B cell (primary cell): ENCODE data around the gene IBTK. TPM values are rescaled to one million over a fixed set of nuclear protein-coding genes. Genes with fewer than 3 reads are reported as not detected.

Source experiments
- ATAC-seq: fragments of 200-7000 bp; cut with Tn5 transposase; one replicate; pipeline ENCODE4 v1.10.0; 2021; ENCODE audit warnings: low read depth, mild to moderate bottlenecking, moderate number of reproducible peaks, moderate library complexity
- CTCF ChIA-PET: fragments of 350-600 bp; sonication (Branson Sonifier 250); formaldehyde crosslinking; loops from one replicate; lab custom pipeline; 2021; ENCODE audit warnings: antibody characterized with exemption, inconsistent platforms; lab: Charles Lee
- POLR2A ChIA-PET: fragments of 350-600 bp; sonication (Branson Sonifier 250); formaldehyde crosslinking; loops from one replicate; lab custom pipeline; 2021; ENCODE audit warnings: antibody characterized with exemption; lab: Charles Lee
- DNase-seq: peaks from one replicate; pipeline ENCODE4 v3.0.0; 2013
- H2AFZ ChIP-seq: 2 replicates; pipeline ENCODE4 v1.6.1; 2012; ENCODE audit warnings: mild to moderate bottlenecking, low read depth, low read length; ENCODE audit not compliant: insufficient read depth, poor library complexity, severe bottlenecking
- H3K27ac ChIP-seq, 2 donors: 1 replicate in 1 of 2; 2 replicates in 1 of 2; pipeline ENCODE4 v1.5.1; 2012 to 2013; ENCODE audit warnings: low read length in 2 of 2, mild to moderate bottlenecking in 2 of 2, moderate library complexity in 1 of 2
- H3K27me3 ChIP-seq, 4 experiments: fragments of 200-600 bp in 1 of 4; sonication (generic) in 1 of 4; replicated peaks in 1 of 4; 1 replicate in 2 of 4; 2 replicates in 2 of 4; pipeline versions ENCODE4 v1.6.1 to v1.7.0; 2013 to 2016; ENCODE audit warnings: low read length in 3 of 4, mild to moderate bottlenecking in 2 of 4, mixed read lengths in 1 of 4, moderate library complexity in 1 of 4; ENCODE audit not compliant: insufficient read depth in 4 of 4, control insufficient read depth in 3 of 4; ENCODE audit errors: control extremely low read depth in 1 of 4
- H3K36me3 ChIP-seq, 2 experiments: replicated peaks in 1 of 2; 1 replicate in 1 of 2; 2 replicates in 1 of 2; pipeline versions ENCODE4 v1.6.1 to v1.7.1; 2013; ENCODE audit warnings: low read length in 1 of 2; ENCODE audit not compliant: insufficient read depth in 2 of 2, control insufficient read depth in 1 of 2; ENCODE audit errors: control extremely low read depth in 1 of 2, extremely low read depth in 1 of 2
- H3K4me1 ChIP-seq, 2 donors: fragments of 200-600 bp in 1 of 2; sonication (generic) in 1 of 2; 1 replicate in 1 of 2; 2 replicates in 1 of 2; pipeline versions ENCODE4 v1.5.1 to v1.6.1; 2013 to 2017; ENCODE audit warnings: low read length in 2 of 2; ENCODE audit not compliant: control insufficient read depth in 2 of 2, insufficient read depth in 2 of 2
- H3K4me2 ChIP-seq: replicated peaks from 2 replicates; pipeline ENCODE3; 2012; ENCODE audit warnings: mild to moderate bottlenecking, low read depth, low read length; ENCODE audit not compliant: poor library complexity, severe bottlenecking
- H3K4me3 ChIP-seq, 5 experiments: fragments of 200-600 bp in 1 of 5; sonication (generic) in 1 of 5; 1 replicate in 3 of 5; 2 replicates in 2 of 5; pipeline versions ENCODE4 v1.5.1 to v1.7.0; 2011 to 2016; ENCODE audit warnings: low read length in 4 of 5, mild to moderate bottlenecking in 4 of 5, low read depth in 2 of 5, control low read depth in 1 of 5, moderate library complexity in 1 of 5; ENCODE audit not compliant: insufficient read depth in 1 of 5; ENCODE audit errors: control extremely low read depth in 1 of 5, extremely low read depth in 1 of 5
- H3K79me2 ChIP-seq: fragments of 200-600 bp; sonication (generic); one replicate; pipeline ENCODE4 v1.6.0; 2016; ENCODE audit warnings: low read length; ENCODE audit not compliant: control insufficient read depth, insufficient read depth
- H3K9ac ChIP-seq: fragments of 200-600 bp; sonication (generic); 2 replicates; pipeline ENCODE4 v1.6.1; 2017; ENCODE audit warnings: mild to moderate bottlenecking, low read length, moderate library complexity
- H3K9me3 ChIP-seq, 3 donors: one replicate each; pipeline versions ENCODE4 v1.6.1 to v1.7.1; 2013; ENCODE audit warnings: low read length in 2 of 3; ENCODE audit not compliant: control insufficient read depth in 2 of 3, insufficient read depth in 1 of 3; ENCODE audit errors: control extremely low read depth in 1 of 3
- H4K20me1 ChIP-seq: 2 replicates; pipeline ENCODE4 v1.6.0; 2012; ENCODE audit warnings: mild to moderate bottlenecking, low read length; ENCODE audit not compliant: insufficient read depth, control insufficient read depth, poor library complexity, severe bottlenecking
- H3K27ac Mint-ChIP-seq: one replicate; pipeline ENCODE4 v1.8.0; 2021; ENCODE audit warnings: mixed read lengths
- H3K27me3 Mint-ChIP-seq: one replicate; pipeline ENCODE4 v1.8.0; 2021; ENCODE audit warnings: mixed read lengths
- H3K4me1 Mint-ChIP-seq: one replicate; pipeline ENCODE4 v1.8.0; 2021; ENCODE audit warnings: mixed read lengths
- H3K4me3 Mint-ChIP-seq: one replicate; pipeline ENCODE4 v1.8.0; 2021; ENCODE audit warnings: mixed read lengths
- H3K9me3 Mint-ChIP-seq: one replicate; pipeline ENCODE4 v1.8.0; 2022; ENCODE audit warnings: mixed read lengths; ENCODE audit not compliant: insufficient read depth
- CTCF ChIP-seq: fragments of 200-600 bp; IDR thresholded peaks from one replicate; pipeline ENCODE4 v1.8.0; 2022; ENCODE audit warnings: antibody characterized with exemption, mild to moderate bottlenecking
- EZH2 ChIP-seq: IDR thresholded peaks from 2 replicates; pipeline ENCODE4 v1.6.1; 2012; ENCODE audit warnings: borderline replicate concordance, low read depth, mild to moderate bottlenecking, moderate library complexity, low read length; ENCODE audit not compliant: insufficient read depth, poor library complexity, severe bottlenecking
- WGBS: methylation state at CpG from one replicate; pipeline ENCODE4 v1.1.5; 2013; ENCODE audit warnings: missing lambda C conversion rate; ENCODE audit not compliant: insufficient coverage; 5-methylcytosine and 5-hydroxymethylcytosine counted together
- intact Hi-C: fragments of 100-400 bp; cut with micrococcal nuclease; formaldehyde crosslinking; loops from one replicate; pipeline ENCODE4 v1.10.0; 2022
- polyA plus RNA-seq: library from polyadenylated mRNA; depleted of rRNA; stranded (reverse); fragments of >200 nt; gene quantifications from 2 replicates; pipeline ENCODE4 v1.2.3, GENCODE V29; 2012
- total RNA-seq, 2 donors: library from RNA; stranded (reverse); fragments of 120-200 nt in 1 of 2; gene quantifications; 1 replicate in 1 of 2; 2 replicates in 1 of 2; pipeline versions ENCODE4 v1.2.3 to v1.2.4, GENCODE V29; 2013 to 2022

IBTK gene
- total and polyA plus RNA-seq, 2 donors (not counting 1 experiment from before 2014, with no cell fraction given), result 4.4 to 28.3 TPM

- no peak overlapping the region for H3K4me2 ChIP-seq
Observed at GRCh38 chr6:82260997-82261732, 13.6 kb upstream of the IBTK start.

More at GRCh38 chr6:82260997-82261732, 13.6 kb upstream of the IBTK start:
- CTCF ChIA-PET, result interaction anchor here (0.8 to 1.5 kb wide), 3 partner anchors 10 to 14 kb away, joined by 3 to 9 read pairs (median 4); partner anchors contain the start of gene IBTK
- Histone ChIP-seq H2AFZ (no peak overlapping the region), H3K4me3 (no peak overlapping the region), H3K79me2 (no peaks in the 10 kb centered on the region), H3K9ac (no peak overlapping the region), H3K27me3 (no peaks in the 10 kb centered on the region), H4K20me1 (no peaks in the 10 kb centered on the region), H3K9me3 (no peaks in the 10 kb centered on the region), H3K27ac (no peak overlapping the region), H3K4me1 (no peaks in the 10 kb centered on the region), H3K36me3 (no peaks in the 10 kb centered on the region)
- DNase-seq, result no peak
- POLR2A ChIA-PET, result no interaction called here
- no peak overlapping the region for H3K4me3 Mint-ChIP-seq
- 100% methylated on average over 1 of the region's 2 CpGs for WGBS
- H3K4me1 Mint-ChIP-seq, result no peaks in the 10 kb centered on the region
- TF ChIP-seq EZH2 (no peak), CTCF (no peak)
- intact Hi-C loops, result no loop called here
- H3K27ac Mint-ChIP-seq, result no peak overlapping the region
- H3K27me3 Mint-ChIP-seq, result peaks cover 13% of the 10 kb centered on the region
- no peaks in the 10 kb centered on the region for H3K9me3 Mint-ChIP-seq
- ATAC-seq, result no peak
